Neural cell (in vitro differentiated cells): Measurements from ENCODE around the gene TDRD6.

Experiments used
- CTCF ChIP-seq: fragments of 450-650 bp; IDR thresholded peaks from 2 replicates; pipeline ENCODE4 v1.5.1; 2014; ENCODE audit warnings: antibody characterized with exemption, mild to moderate bottlenecking, moderate library complexity; ENCODE audit not compliant: poor library complexity, severe bottlenecking
- EP300 ChIP-seq: fragments of 450-650 bp; conservative IDR thresholded peaks from 2 replicates; pipeline ENCODE4 v1.6.1; 2014; ENCODE audit warnings: antibody characterized with exemption, mild to moderate bottlenecking, moderate library complexity; ENCODE audit not compliant: poor library complexity, severe bottlenecking
- EZH2 ChIP-seq: fragments of 200-600, 300-800 bp; shearing (Covaris generic), sonication (generic); IDR thresholded peaks from 2 replicates; pipeline ENCODE4 v1.6.1; 2014; ENCODE audit warnings: antibody characterized with exemption, low read length, borderline replicate concordance, mild to moderate bottlenecking; ENCODE audit not compliant: insufficient read depth, poor library complexity, severe bottlenecking
- MXI1 ChIP-seq: fragments of 450-650 bp; conservative IDR thresholded peaks from 2 replicates; pipeline ENCODE4 v1.6.1; 2014; ENCODE audit warnings: antibody characterized with exemption, mild to moderate bottlenecking; ENCODE audit not compliant: poor library complexity, severe bottlenecking
- POLR2AphosphoS5 ChIP-seq: IDR thresholded peaks from 2 replicates; pipeline ENCODE4 v1.6.1; 2012
- RAD21 ChIP-seq: fragments of 450-650 bp; conservative IDR thresholded peaks from 2 replicates; pipeline ENCODE4 v1.6.1; 2014; ENCODE audit warnings: antibody characterized with exemption, mild to moderate bottlenecking, moderate library complexity
- REST ChIP-seq: IDR thresholded peaks from 2 replicates; pipeline ENCODE4 v1.6.1; 2012; ENCODE audit warnings: borderline replicate concordance
- SMC3 ChIP-seq: fragments of 450-650 bp; conservative IDR thresholded peaks from 2 replicates; pipeline ENCODE4 v1.6.1; 2014; ENCODE audit warnings: antibody characterized with exemption, mild to moderate bottlenecking, moderate library complexity; ENCODE audit not compliant: poor library complexity
- TAF1 ChIP-seq: IDR thresholded peaks from 2 replicates; pipeline ENCODE4 v1.6.1; 2012; ENCODE audit warnings: low read depth

- TF ChIP-seq EP300 (no peak), CTCF (no peak), EZH2 (no peak), REST (no peak), RAD21 (no peak), POLR2AphosphoS5 (no peak), TAF1 (no peak), SMC3 (no peak), MXI1 (no peak)
Measured at GRCh38 chr6:46688117-46688965, 656 bp downstream of the TDRD6 start.
